ENCODE results near the gene GREB1.

GREB1 gene

GRCh38 chr2:11646530-11646929, 112.7 kb downstream of the GREB1 start:
- H3K36me3 ChIP-seq (ENCODE audit: insufficient read depth, low read length) = no peaks in the 10 kb centered on the region
- H3K27ac ChIP-seq (ENCODE audit: low read depth, low read length) = no peak overlapping the region
- H2AFZ ChIP-seq (ENCODE audit: low read length, unreplicated experiment) = no peak overlapping the region
- H3K4me1 ChIP-seq (ENCODE audit: control insufficient read depth, insufficient read depth, low read length, unreplicated experiment) = no peaks in the 10 kb centered on the region
- H3K27me3 ChIP-seq (ENCODE audit: insufficient read depth, low read length) = peaks cover 29% of the 10 kb centered on the region
- H3K79me2 ChIP-seq (ENCODE audit: control insufficient read depth, insufficient read depth, low read length, unreplicated experiment) = no peaks in the 10 kb centered on the region
- H3K4me3 ChIP-seq (ENCODE audit: low read depth, low read length) = no peak overlapping the region

DNA sequence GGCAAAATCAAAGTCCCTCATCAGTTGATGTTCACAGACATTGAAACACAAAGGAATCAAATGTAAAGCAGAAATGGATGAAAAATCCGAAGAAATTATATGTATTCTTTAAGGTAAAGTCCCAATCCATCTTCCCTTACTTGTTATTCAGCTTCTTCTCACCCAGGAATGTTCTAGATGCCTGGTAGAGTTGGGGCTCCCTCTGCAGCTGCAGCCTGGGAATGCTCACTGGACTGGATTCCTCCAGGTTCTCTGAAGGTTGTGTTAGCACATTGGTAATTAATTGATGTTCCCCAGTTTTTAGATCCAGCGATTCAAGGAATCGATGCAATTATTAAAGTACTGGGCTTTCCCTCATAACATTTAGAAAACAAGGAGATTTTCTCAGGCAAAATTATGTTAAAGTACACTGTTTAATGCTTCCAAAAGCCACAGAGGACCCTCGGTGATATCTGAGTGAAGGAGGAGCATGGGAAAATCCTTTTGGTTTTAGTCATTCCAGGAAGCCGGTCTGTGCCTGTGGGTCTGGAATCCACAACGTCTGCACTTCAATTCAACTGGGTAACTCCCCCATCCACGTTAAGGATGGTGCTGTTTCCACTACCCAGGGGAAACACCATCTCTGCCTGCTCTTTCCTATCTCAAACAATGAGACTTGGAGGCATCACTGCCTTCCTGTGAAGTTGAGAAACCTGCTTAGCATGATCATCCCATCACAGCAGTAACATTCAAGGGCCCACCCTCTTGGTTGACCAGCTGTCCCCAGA, 114.2 kb downstream of the GREB1 start:
- Histone ChIP-seq H2AFZ (ENCODE audit: low read length, unreplicated experiment) (no peak overlapping the region), H3K36me3 (ENCODE audit: insufficient read depth, low read length) (no peaks in the 10 kb centered on the region), H3K79me2 (ENCODE audit: control insufficient read depth, insufficient read depth, low read length, unreplicated experiment) (no peaks in the 10 kb centered on the region), H3K4me1 (ENCODE audit: control insufficient read depth, insufficient read depth, low read length, unreplicated experiment) (no peaks in the 10 kb centered on the region), H3K27me3 (ENCODE audit: insufficient read depth, low read length) (peaks cover 43% of the 10 kb centered on the region), H3K27ac (ENCODE audit: low read depth, low read length) (no peak overlapping the region), H3K4me3 (ENCODE audit: low read depth, low read length) (no peak overlapping the region)

DNA sequence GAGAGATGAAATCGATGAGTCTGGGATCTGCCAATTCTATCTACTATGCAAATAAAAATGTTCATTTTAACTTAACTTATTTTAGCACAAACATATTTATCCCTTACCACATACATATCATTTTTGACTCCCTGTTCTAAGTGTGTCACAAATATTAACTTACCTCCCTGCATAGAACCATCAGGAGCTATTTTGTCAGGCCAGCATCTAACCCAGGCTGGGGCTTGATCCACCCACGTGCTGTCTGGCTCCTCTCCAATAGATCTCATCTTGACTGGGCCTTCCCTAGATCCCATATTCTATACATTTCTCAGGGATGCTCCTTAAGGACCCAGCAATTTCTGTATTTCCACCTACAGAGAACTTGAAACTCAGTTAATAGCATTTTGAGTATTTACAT, 115.2 kb downstream of the GREB1 start:
- Histone ChIP-seq H3K27me3 (ENCODE audit: insufficient read depth, low read length) (peaks cover 51% of the 10 kb centered on the region), H3K79me2 (ENCODE audit: control insufficient read depth, insufficient read depth, low read length, unreplicated experiment) (no peaks in the 10 kb centered on the region)

DNA sequence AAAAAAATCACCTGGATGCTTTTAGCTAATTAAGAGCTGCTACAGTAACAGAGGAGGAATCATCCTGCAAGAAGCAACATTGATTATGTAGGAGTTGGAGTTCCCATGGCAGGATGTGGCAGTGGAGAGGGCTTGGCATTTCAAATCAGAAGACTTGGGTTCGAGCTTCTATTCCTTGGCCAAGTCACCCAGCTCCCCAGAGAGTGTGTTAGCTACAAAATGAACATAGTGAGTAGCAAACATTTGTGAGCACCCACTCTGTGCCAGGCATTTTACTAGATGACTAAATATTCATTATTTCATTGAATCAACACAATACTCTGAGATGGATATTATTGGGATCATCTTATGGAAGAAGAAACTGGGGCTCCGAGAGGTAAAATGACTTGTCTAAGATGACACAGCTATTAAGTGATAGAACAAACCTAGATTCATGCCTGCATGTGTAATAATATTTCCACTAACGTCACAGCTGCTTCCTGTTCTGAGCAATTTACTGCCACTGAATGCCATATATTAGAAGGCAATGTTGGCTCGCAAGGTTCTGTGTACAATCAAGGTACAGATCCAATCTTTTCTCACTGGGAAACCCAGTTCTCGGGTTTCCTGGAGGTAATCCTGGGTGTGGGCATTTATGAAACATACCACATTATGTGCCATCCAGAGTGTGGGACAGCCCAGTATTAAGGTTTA, 118.2 kb downstream of the GREB1 start:
- Histone ChIP-seq H3K4me1 (ENCODE audit: control insufficient read depth, insufficient read depth, low read length, unreplicated experiment) (no peaks in the 10 kb centered on the region), H2AFZ (ENCODE audit: low read length, unreplicated experiment) (no peak overlapping the region), H3K36me3 (ENCODE audit: insufficient read depth, low read length) (no peaks in the 10 kb centered on the region), H3K27me3 (ENCODE audit: insufficient read depth, low read length) (peaks cover 53% of the 10 kb centered on the region), H3K27ac (ENCODE audit: low read depth, low read length) (no peak overlapping the region), H3K79me2 (ENCODE audit: control insufficient read depth, insufficient read depth, low read length, unreplicated experiment) (no peaks in the 10 kb centered on the region), H3K4me3 (ENCODE audit: low read depth, low read length) (no peak overlapping the region)

More for the DNA sequence above, 115.2 kb downstream of the GREB1 start:
- H3K4me1 ChIP-seq (ENCODE audit: control insufficient read depth, insufficient read depth, low read length, unreplicated experiment) = no peaks in the 10 kb centered on the region
- H3K4me3 ChIP-seq (ENCODE audit: low read depth, low read length) = no peak overlapping the region
- no peaks in the 10 kb centered on the region for H3K36me3 ChIP-seq (ENCODE audit: insufficient read depth, low read length)
- H2AFZ ChIP-seq (ENCODE audit: low read length, unreplicated experiment) = no peak overlapping the region
- no peak overlapping the region for H3K27ac ChIP-seq (ENCODE audit: low read depth, low read length)

DNA sequence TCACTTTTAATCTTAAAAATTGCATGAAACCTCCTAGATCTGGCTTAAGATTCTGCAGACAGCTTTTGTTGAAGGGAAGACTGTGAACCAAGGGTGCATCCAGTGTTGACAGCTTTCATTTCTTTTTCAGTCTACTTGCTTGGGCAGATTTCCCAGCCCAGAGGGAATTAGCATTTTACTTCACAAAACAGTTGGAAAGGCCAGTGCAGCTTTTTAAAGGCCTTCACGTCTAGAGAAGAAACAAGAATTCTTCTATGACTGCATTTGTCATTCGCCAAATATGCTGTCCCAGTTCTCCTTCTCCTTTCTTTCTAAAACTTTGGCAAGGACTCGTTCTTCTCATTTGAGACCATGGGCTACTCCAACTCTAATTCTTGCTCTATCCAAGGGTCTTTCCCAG, 118.7 kb downstream of the GREB1 start:
- no peak overlapping the region for H3K27ac ChIP-seq (ENCODE audit: low read depth, low read length)

GRCh38 chr2:11655495-11655894, 121.7 kb downstream of the GREB1 start:
- H3K79me2 ChIP-seq (ENCODE audit: control insufficient read depth, insufficient read depth, low read length, unreplicated experiment) = no peaks in the 10 kb centered on the region
- no peaks in the 10 kb centered on the region for H3K4me1 ChIP-seq (ENCODE audit: control insufficient read depth, insufficient read depth, low read length, unreplicated experiment)
- H3K27ac ChIP-seq (ENCODE audit: low read depth, low read length) = no peak overlapping the region
- H2AFZ ChIP-seq (ENCODE audit: low read length, unreplicated experiment) = no peak overlapping the region
- no peak overlapping the region for H3K4me3 ChIP-seq (ENCODE audit: low read depth, low read length)
- H3K36me3 ChIP-seq (ENCODE audit: insufficient read depth, low read length) = no peaks in the 10 kb centered on the region
- peaks cover 68% of the 10 kb centered on the region for H3K27me3 ChIP-seq (ENCODE audit: insufficient read depth, low read length)

More for the DNA sequence above, 118.7 kb downstream of the GREB1 start:
- peaks cover 54% of the 10 kb centered on the region for H3K27me3 ChIP-seq (ENCODE audit: insufficient read depth, low read length)
- H2AFZ ChIP-seq (ENCODE audit: low read length, unreplicated experiment) = no peak overlapping the region
- H3K79me2 ChIP-seq (ENCODE audit: control insufficient read depth, insufficient read depth, low read length, unreplicated experiment) = no peaks in the 10 kb centered on the region
- H3K4me1 ChIP-seq (ENCODE audit: control insufficient read depth, insufficient read depth, low read length, unreplicated experiment) = no peaks in the 10 kb centered on the region
- no peaks in the 10 kb centered on the region for H3K36me3 ChIP-seq (ENCODE audit: insufficient read depth, low read length)
- H3K4me3 ChIP-seq (ENCODE audit: low read depth, low read length) = no peak overlapping the region

GRCh38 chr2:11656252-11656651, 122.4 kb downstream of the GREB1 start:
- peaks cover 68% of the 10 kb centered on the region for H3K27me3 ChIP-seq (ENCODE audit: insufficient read depth, low read length)
- no peaks in the 10 kb centered on the region for H3K36me3 ChIP-seq (ENCODE audit: insufficient read depth, low read length)
- no peak overlapping the region for H2AFZ ChIP-seq (ENCODE audit: low read length, unreplicated experiment)
- H3K79me2 ChIP-seq (ENCODE audit: control insufficient read depth, insufficient read depth, low read length, unreplicated experiment) = no peaks in the 10 kb centered on the region
- no peaks in the 10 kb centered on the region for H3K4me1 ChIP-seq (ENCODE audit: control insufficient read depth, insufficient read depth, low read length, unreplicated experiment)
- no peak overlapping the region for H3K4me3 ChIP-seq (ENCODE audit: low read depth, low read length)
- H3K27ac ChIP-seq (ENCODE audit: low read depth, low read length) = no peak overlapping the region

GRCh38 chr2:11656671-11657101, 122.8 kb downstream of the GREB1 start:
- no peak overlapping the region for H3K4me3 ChIP-seq (ENCODE audit: low read depth, low read length)
- no peaks in the 10 kb centered on the region for H3K4me1 ChIP-seq (ENCODE audit: control insufficient read depth, insufficient read depth, low read length, unreplicated experiment)
- no peaks in the 10 kb centered on the region for H3K36me3 ChIP-seq (ENCODE audit: insufficient read depth, low read length)
- H3K79me2 ChIP-seq (ENCODE audit: control insufficient read depth, insufficient read depth, low read length, unreplicated experiment) = no peaks in the 10 kb centered on the region
- no peak overlapping the region for H2AFZ ChIP-seq (ENCODE audit: low read length, unreplicated experiment)
- peaks cover 68% of the 10 kb centered on the region for H3K27me3 ChIP-seq (ENCODE audit: insufficient read depth, low read length)
- no peak overlapping the region for H3K27ac ChIP-seq (ENCODE audit: low read depth, low read length)

DNA sequence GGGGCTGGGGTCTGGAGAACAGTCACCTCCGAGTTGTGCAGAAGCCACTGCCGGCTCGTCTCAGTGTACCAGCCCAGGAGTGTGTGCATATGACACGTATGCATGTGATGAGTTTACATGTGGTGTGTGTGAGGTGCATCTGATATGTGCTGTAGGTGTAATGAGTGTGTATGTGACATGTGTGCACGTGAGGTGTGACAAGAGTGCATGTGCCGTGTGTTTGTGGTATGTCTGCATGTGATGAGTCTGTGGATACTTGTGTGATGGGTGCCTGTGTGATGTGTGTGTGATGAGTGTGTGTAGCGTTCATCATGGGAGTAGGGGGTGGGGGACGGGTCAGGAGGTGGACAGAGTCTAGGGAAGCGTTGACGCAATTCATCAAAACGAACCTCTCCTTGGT, 123.3 kb downstream of the GREB1 start:
- Histone ChIP-seq H3K79me2 (ENCODE audit: control insufficient read depth, insufficient read depth, low read length, unreplicated experiment) (no peaks in the 10 kb centered on the region), H3K4me3 (ENCODE audit: low read depth, low read length) (no peak overlapping the region), H2AFZ (ENCODE audit: low read length, unreplicated experiment) (no peak overlapping the region), H3K36me3 (ENCODE audit: insufficient read depth, low read length) (no peaks in the 10 kb centered on the region), H3K27me3 (ENCODE audit: insufficient read depth, low read length) (peaks cover 68% of the 10 kb centered on the region), H3K4me1 (ENCODE audit: control insufficient read depth, insufficient read depth, low read length, unreplicated experiment) (no peaks in the 10 kb centered on the region), H3K27ac (ENCODE audit: low read depth, low read length) (no peak overlapping the region)

DNA sequence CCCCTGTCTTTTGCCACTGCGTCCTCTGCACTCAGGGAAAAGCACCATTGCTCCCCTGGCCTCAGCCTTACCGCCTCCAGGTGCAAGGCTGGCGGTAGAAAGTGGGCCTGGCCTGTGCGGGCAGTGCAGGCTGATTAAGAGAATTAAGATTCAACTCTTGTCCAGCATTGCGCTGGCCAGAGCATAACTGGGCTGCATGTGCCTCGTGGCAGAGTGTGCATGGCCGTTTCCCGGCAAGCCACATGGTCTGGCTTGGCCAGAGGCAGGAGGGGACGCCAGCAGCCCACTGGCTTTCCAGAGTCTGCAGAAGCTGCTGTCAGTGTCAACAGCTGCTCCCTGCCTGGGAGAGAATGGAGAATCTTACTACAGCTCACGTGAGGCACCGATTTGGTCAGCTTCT, 123.8 kb downstream of the GREB1 start:
- H3K4me1 ChIP-seq (ENCODE audit: control insufficient read depth, insufficient read depth, low read length, unreplicated experiment) = no peaks in the 10 kb centered on the region
- no peaks in the 10 kb centered on the region for H3K36me3 ChIP-seq (ENCODE audit: insufficient read depth, low read length)
- H3K27me3 ChIP-seq (ENCODE audit: insufficient read depth, low read length) = peaks cover 65% of the 10 kb centered on the region
- no peaks in the 10 kb centered on the region for H3K79me2 ChIP-seq (ENCODE audit: control insufficient read depth, insufficient read depth, low read length, unreplicated experiment)
- no peak overlapping the region for H3K4me3 ChIP-seq (ENCODE audit: low read depth, low read length)
- H3K27ac ChIP-seq (ENCODE audit: low read depth, low read length) = no peak overlapping the region
- H2AFZ ChIP-seq (ENCODE audit: low read length, unreplicated experiment) = no peak overlapping the region

Measured in ACC112 (cell line).